Cardiac muscle cell (in vitro differentiated cells and primary cell): ENCODE results near the gene ZFC3H1. TPM values are rescaled to one million over a fixed set of nuclear protein-coding genes. Genes with fewer than 3 reads are reported as not detected.

ENCODE experiments used
- DNase-seq, 2 donors: peaks; one replicate each; pipeline versions ENCODE4 v3.0.0 to v3.0.0-alpha.2; 2010 to 2017; ENCODE audit warnings: low read depth in 1 of 2, low spot score in 1 of 2
- H3K27ac ChIP-seq: fragments of 200-600 bp; sonication (generic); 2 replicates; pipeline ENCODE4 v1.5.1; 2016
- H3K27me3 ChIP-seq: fragments of 200-600 bp; sonication (generic); 2 replicates; pipeline ENCODE4 v1.6.0; 2016; ENCODE audit warnings: control low read depth
- H3K36me3 ChIP-seq: fragments of 200-600 bp; sonication (generic); 2 replicates; pipeline ENCODE4 v1.5.1; 2016; ENCODE audit warnings: control low read depth
- H3K4me1 ChIP-seq: fragments of 200-600 bp; sonication (generic); 2 replicates; pipeline ENCODE4 v1.8.1; 2017; ENCODE audit warnings: low read depth, mild to moderate bottlenecking, mixed run types
- H3K4me3 ChIP-seq: fragments of 200-600 bp; sonication (generic); 2 replicates; pipeline ENCODE4 v1.5.1; 2016; ENCODE audit warnings: mild to moderate bottlenecking
- H3K9me3 ChIP-seq: fragments of 200-600 bp; sonication (generic); 2 replicates; pipeline ENCODE4 v1.5.1; 2017; ENCODE audit warnings: low read depth, mild to moderate bottlenecking, control low read depth
- CTCF ChIP-seq: IDR thresholded peaks from 2 replicates; pipeline ENCODE4 v1.5.1; 2012; ENCODE audit warnings: low read depth, mild to moderate bottlenecking, low read length
- polyA plus RNA-seq: library from polyadenylated mRNA; unstranded; fragments of >200 nt; fragmentation: Nextera tagmentation; extraction: Ambion mirVana; gene quantifications from 2 replicates; pipeline ENCODE4 v1.2.1, GENCODE V29; 2016
- total RNA-seq: library from RNA; depleted of rRNA; stranded (reverse); fragments of >200 nt; gene quantifications from 2 replicates; pipeline ENCODE4 v1.2.3, GENCODE V29; 2016

The ZFC3H1 gene
- total and polyA plus RNA-seq, 2 experiments from 2014 or later = 24.9 to 25.8 TPM

- peak in 1 of 2 donors; percentile 38 for DNase-seq
- H3K4me3 ChIP-seq = no peak overlapping the region
- H3K9me3 ChIP-seq = no peaks in the 10 kb centered on the region
- H3K4me1 ChIP-seq = peaks cover 4% of the 10 kb centered on the region
- no peak for TF ChIP-seq CTCF
- no peaks in the 10 kb centered on the region for H3K27me3 ChIP-seq
- no peaks in the 10 kb centered on the region for H3K36me3 ChIP-seq
- no peak overlapping the region for H3K27ac ChIP-seq
Observed at GRCh38 chr12:71562676-71563595, 100.7 kb downstream of the ZFC3H1 start.

Other genes starting within 250 kb of the ZFC3H1 start
- gene LGR5, start 224.1 kb downstream of the ZFC3H1 start, total RNA-seq = 0.12 and 0.25 TPM in 2 replicates
- 0.34 TPM in 1 of 2 replicates, not detected in the other for gene LGR5, start 224.1 kb downstream of the ZFC3H1 start, polyA plus RNA-seq
- 6.2 and 6.3 TPM in 2 replicates for gene THAP2, start 453 bp upstream of the ZFC3H1 start, total RNA-seq
- 11.1 and 11.7 TPM in 2 replicates for gene THAP2, start 453 bp upstream of the ZFC3H1 start, polyA plus RNA-seq
- 12.7 and 12.9 TPM in 2 replicates for gene TMEM19, start 22.2 kb upstream of the ZFC3H1 start, total RNA-seq
- 12.1 and 19.8 TPM in 2 replicates for gene TMEM19, start 22.2 kb upstream of the ZFC3H1 start, polyA plus RNA-seq
- 16.7 and 21.8 TPM in 2 replicates for gene RAB21, start 91.0 kb upstream of the ZFC3H1 start, total RNA-seq
- 60.3 and 67.6 TPM in 2 replicates for gene RAB21, start 91.0 kb upstream of the ZFC3H1 start, polyA plus RNA-seq
- gene TBC1D15, start 175.9 kb upstream of the ZFC3H1 start, total RNA-seq = 3.8 and 10.5 TPM in 2 replicates
- gene TBC1D15, start 175.9 kb upstream of the ZFC3H1 start, polyA plus RNA-seq = 17.2 and 19.4 TPM in 2 replicates